Retinal pigment epithelial cell (primary cell): Measurements from ENCODE around the gene GRM8.

Experiments used
- DNase-seq: peaks from one replicate; pipeline ENCODE4 v3.0.0-alpha.2; 2010; ENCODE audit warnings: low read depth
- H3K4me3 ChIP-seq: 2 replicates; pipeline ENCODE4 v1.5.1; 2011; ENCODE audit warnings: mild to moderate bottlenecking, low read length, control low read depth, moderate library complexity
- CTCF ChIP-seq: conservative IDR thresholded peaks from 2 replicates; pipeline ENCODE4 v1.5.1; 2011; ENCODE audit warnings: low read depth, low read length, control low read depth, inconsistent platforms

The GRM8 gene

GRCh38 chr7:127029823-127030222 lies 222.9 kb downstream of the GRM8 start:
- TF ChIP-seq CTCF = no peak
- H3K4me3 ChIP-seq = no peak overlapping the region
- no peak for DNase-seq

- no peak overlapping the region for H3K4me3 ChIP-seq
- no peak for DNase-seq
- TF ChIP-seq CTCF = no peak
Measured at GRCh38 chr7:127021857-127022256, 230.9 kb downstream of the GRM8 start.

GRCh38 chr7:127021019-127021738 lies 231.6 kb downstream of the GRM8 start:
- no peak for DNase-seq
- H3K4me3 ChIP-seq = no peak overlapping the region

GRCh38 chr7:127018889-127019288 lies 233.9 kb downstream of the GRM8 start:
- no peak overlapping the region for H3K4me3 ChIP-seq
- no peak for TF ChIP-seq CTCF
- no peak for DNase-seq

More at GRCh38 chr7:127021019-127021738, 231.6 kb downstream of the GRM8 start:
- no peak for TF ChIP-seq CTCF

- no peak for TF ChIP-seq CTCF
- H3K4me3 ChIP-seq = no peak overlapping the region
- DNase-seq = no peak
Measured at GRCh38 chr7:127017196-127017595, 235.5 kb downstream of the GRM8 start.

- no peak overlapping the region for H3K4me3 ChIP-seq
- TF ChIP-seq CTCF = no peak
- no peak for DNase-seq
Measured at GRCh38 chr7:127000725-127001124, 252.0 kb downstream of the GRM8 start.

- DNase-seq = no peak
- TF ChIP-seq CTCF = no peak
- no peak overlapping the region for H3K4me3 ChIP-seq
Measured at GRCh38 chr7:126996659-126997058, 256.1 kb downstream of the GRM8 start.
